HG02588 (cell line): ENCODE data around the gene UBXN2A.
"Not testable (repeated sequence)": the region's sequence is repeated elsewhere in the genome, so short reads cannot be mapped to it uniquely, and the experiment has no call there.

Source experiments
- ATAC-seq: cut with Tn5 transposase; IDR thresholded peaks from one replicate; pipeline ENCODE4 v1.9.1; 2021; ENCODE audit warnings: mild to moderate bottlenecking, moderate library complexity; ENCODE audit not compliant: unreplicated experiment

UBXN2A gene

DNA sequence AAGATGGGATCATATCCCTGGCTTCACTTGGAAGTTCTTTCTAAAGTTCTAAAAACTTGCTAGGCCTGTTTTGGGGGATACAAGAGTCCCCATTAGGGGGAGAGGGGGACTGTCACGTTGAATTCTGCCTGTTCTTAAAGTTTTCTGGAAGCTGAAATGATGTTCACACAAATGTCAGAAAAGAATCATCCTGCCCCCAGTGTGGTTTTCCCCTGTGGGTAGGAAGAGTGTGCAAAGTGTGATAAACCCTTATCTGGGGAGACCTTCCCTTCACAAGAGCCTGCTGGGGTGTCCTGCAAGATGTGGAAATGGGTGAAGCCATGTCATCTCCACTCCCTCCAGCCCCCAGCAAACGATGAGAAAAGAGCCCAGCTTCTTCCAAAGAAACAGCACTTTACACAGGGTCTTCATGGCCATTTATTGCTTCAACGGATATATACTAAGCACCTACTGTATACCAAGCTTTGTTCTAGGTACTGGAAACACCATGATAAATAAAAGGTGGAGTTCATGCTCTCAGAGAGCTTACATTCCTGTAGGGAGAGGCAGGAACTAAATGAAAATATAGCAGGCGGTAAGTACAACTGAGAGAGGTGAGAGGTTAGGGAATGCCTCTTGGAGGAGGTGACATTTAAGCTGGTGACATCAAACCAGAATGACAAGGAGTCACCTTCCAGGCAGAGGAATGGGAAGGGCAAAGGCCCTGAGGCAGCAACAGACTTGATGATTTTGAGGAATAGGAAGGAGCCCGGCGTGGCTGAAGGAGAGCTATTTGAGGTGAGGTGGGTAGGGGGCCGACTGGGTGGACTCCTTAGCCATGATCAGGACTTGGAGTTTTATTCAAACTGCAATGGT is 71.2 kb downstream of the UBXN2A start:
- ATAC-seq: no peak

GRCh38 chr2:24012521-24013188 is 72.4 kb downstream of the UBXN2A start:
- no peak for ATAC-seq

GRCh38 chr2:24014902-24015301 is 74.6 kb downstream of the UBXN2A start:
- not testable (repeated sequence) for ATAC-seq

GRCh38 chr2:24015562-24016375 is 75.5 kb downstream of the UBXN2A start:
- no peak for ATAC-seq

- no peak for ATAC-seq
Observed at GRCh38 chr2:24016376-24016761, 76.1 kb downstream of the UBXN2A start.

DNA sequence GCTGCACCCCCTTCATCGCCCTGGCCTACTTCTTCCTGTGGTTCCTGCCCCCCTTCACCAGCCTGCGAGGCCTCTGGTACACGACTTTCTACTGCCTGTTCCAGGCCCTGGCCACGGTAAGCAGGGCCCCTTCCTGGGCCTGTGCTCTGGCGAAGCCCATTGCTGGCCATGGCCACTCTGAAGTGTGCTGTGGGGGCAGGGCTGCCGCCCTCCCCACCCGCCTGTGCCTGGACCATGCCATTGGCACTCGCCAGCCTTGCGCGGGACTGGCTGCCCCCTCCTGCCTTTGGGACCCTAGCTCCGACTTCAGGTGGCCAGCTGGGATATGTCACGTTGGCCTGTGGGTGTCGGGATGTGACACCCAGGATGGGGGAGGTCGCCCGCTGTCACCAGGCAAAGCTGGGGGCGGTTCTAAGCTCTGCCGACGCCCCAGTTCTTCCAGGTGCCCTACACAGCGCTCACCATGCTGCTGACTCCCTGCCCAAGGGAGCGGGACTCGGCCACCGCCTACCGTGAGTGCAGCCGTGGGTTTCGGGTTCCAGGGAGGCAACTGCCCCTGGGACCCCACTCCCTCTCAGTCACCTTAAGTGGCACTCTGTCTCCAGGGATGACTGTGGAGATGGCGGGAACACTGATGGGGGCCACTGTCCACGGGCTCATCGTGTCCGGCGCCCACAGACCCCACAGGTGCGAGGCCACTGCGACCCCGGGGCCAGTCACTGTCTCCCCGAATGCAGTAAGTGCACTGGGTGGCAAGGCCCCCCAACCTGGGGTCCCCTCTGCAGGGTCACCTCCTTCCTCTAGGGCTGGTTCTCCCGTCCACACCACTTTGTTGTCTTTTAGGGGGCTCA is 76.8 kb downstream of the UBXN2A start:
- ATAC-seq: no peak

GRCh38 chr2:24017711-24018110 is 77.4 kb downstream of the UBXN2A start:
- ATAC-seq: no peak

DNA sequence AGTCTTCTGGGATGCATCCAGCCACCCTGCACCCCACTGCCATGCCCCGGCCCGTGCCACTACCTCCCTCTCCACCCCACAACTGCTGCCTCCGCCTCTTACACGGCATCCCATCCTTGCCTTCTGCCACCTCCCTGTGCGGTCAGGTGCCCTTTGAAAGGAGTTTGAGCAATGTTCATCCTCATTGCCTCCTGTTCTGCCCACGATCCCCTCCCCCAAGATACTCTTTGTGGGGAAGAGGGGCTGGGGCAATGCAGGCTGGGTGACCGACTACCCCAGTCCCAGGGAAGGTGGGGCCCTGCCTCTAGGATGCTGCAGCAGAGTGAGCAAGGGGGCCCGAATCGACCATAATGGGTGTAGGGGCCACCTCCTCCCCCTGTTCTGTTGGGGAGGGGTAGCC is 78.0 kb downstream of the UBXN2A start:
- ATAC-seq: no peak

DNA sequence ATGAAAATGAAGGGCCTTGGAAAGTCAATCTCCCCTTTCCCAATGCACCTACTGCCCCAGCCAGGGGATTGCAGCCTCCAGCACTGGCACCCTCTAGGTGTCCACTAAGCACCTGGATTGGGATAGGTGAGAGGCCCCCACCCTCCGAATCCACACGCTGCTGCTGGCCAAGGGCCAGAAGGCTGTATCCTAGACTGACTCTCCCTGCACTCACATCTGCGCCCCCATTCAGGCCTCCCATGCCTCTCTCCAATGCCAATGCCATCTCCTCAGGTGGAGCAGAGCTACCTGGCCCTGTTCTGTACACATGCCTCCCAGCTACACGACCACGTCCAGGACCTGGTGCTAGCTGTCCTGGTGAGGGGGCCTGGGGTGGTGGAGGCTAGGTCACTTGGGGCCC is 79.5 kb downstream of the UBXN2A start:
- no peak for ATAC-seq

GRCh38 chr2:24020244-24020643 is 80.0 kb downstream of the UBXN2A start:
- ATAC-seq: no peak

DNA sequence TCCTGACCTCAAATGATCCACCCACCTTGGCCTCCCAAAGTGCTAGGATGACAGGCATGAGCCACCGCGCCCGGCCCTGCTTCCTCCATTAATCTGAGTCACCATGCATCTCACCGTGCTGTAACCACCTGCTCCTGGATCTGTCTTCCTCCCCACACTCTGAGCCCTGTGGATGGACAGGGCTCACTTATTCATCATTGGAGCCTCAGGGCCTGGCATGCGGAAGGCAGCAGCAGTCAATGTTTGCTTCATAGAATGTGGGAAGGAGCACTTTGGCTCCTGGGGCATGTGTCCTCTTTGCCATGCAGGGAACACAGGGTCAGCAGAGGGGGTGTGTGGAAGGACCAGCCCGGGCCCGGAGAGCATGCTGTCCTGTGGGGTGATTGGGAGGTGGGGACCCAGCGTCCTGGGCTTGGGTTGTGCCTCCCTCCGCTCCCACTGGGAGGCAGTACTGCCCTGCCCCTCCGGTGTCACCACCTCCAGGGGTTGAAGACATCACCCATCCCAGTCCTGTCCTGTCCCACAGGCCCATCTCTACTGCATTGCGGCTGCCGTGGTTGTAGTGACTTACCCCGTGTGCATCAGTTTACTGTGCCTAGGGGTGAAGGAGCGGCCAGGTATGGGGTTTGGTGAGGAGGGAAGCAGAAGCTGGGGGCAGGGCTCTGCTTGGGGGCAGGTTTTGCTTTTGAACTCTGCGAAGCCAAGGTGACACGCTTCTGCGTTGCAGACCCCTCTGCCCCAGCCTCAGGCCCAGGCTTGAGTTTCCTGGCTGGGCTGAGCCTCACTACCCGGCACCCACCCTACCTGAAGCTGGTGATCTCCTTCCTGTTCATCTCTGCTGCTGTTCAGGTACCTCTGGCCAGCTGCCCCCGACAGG is 81.1 kb downstream of the UBXN2A start:
- ATAC-seq: no peak

DNA sequence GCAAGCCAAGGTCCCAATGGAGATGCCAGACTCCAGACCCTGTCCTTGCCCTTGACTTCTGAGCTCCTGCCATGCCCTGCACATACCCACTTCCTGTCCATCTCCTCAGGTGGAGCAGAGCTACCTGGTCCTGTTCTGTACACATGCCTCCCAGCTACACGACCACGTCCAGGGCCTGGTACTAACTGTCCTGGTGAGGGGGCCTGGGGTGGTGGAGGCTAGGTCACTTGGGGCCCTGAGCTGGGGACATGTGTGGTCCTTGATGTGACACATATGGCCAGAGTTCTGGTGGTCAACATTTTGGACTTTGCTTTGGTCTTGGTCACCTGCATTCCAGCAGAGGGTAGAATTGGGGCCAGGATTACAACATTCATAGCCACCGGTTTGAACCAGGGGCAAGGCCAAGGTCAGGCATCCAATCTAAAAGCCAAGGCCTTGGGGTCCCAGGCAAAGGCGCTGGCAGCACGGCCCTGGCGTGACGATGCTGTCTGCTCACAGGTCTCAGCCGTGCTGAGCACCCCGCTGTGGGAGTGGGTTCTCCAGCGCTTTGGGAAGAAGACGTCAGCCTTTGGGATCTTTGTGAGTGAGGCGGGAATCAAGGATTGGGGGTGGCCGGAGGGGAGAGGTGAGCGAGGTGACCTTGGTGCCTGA is 82.2 kb downstream of the UBXN2A start:
- no peak for ATAC-seq

DNA sequence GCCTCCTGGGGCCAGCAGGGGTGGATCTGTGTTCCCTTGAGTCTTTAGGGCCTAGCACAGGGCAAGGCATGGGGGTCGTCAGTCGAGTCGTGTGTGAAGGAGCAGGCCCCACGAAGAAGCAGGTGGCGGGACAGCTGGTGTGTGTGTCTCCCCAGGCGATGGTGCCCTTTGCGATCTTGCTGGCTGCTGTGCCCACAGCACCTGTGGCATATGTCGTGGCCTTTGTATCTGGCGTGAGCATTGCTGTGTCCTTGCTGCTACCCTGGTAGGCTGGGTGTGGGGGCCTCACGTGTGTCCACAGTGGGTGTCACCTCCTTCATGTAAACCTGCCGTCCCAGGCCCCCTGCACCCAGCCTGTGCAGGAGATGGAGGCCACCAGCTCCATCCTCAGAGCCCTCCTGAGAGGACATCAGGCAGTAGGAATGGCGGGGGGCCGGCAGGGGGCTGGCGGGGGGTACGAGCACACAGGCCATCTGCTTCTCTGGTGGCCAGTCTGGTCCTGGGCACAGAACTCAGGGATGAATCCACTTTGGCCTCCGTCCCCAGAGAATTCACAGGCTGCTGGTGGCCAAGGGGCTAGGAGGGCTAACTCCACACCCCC is 82.8 kb downstream of the UBXN2A start:
- no peak for ATAC-seq

DNA sequence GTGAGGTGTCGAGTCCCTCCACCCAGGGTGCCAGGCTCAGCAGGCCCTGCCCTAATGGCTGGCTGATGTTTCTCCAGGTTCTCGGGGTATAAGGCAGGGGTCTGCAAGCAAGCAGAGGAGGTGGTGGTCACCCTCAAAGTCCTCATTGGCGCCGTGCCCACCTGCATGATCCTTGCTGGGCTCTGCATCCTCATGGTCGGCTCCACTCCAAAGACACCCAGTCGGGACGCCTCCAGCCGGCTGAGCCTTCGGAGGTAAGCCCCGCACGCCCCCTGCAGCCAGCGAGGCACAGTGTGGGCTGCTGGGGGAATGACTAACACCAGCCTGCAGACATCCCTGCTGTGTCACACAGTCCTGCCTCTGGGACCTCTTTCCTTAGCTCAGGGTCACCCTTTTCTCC is 83.8 kb downstream of the UBXN2A start:
- ATAC-seq: no peak

DNA sequence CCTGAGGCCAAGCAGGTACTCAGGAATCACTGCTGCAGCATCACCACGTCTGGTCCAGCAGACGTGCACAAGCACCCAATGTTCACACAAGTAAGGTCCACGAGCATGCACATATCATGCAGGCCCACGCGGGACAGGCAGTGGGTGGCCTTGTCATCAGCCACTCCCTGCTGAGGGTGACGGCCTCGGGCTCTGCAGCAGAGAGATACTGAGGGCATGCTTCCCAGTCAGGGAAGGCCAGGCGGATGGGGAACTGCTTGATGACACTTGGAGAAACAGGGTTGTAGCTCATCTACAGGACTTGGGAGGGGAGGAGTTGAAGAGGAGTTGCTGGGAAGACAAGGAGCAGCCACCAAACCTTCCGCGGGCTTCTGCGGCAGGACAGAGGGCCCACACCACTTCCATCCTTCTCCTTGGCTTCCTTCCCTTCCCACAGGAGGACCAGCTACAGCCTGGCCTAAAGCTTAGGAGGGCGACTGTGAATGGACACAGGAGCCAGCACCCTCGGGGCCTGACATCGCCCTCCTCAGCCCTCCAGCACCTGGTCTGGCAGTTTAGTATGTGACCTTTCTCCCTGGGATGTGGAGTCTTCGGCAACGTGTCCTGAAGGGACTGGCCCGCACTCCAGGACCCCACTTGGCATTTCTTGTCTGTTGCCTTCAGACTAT is 84.9 kb downstream of the UBXN2A start:
- no peak for ATAC-seq

GRCh38 chr2:24026233-24026632 is 86.0 kb downstream of the UBXN2A start:
- ATAC-seq: no peak

GRCh38 chr2:24038786-24039499 is 98.7 kb downstream of the UBXN2A start:
- ATAC-seq: no peak

DNA sequence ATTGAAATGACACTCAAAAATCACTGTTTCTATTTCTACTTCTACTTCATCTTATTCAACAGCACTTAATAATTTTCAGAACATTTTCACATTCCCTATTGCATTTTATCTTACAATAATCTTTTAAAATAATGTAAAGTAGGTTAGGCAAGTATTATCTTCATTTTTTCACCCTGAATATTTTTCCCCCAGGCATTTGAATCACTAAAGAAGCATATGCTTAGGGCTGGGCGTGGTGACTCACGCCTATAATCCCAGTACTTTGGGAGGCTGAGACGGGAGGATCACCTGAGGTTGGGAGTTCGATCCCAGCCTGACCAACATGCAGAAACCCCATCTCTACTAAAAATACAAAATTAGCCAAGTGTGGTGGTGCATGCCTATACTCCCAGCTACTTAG is 100.2 kb downstream of the UBXN2A start:
- no peak for ATAC-seq
